H9 (cell line): ENCODE data around the gene CADM1. TPM values are rescaled to one million over a fixed set of nuclear protein-coding genes. Genes with fewer than 3 reads are reported as not detected.

Experiments used
- DNase-seq: peaks from one replicate; pipeline ENCODE4 v3.0.0-alpha.2; 2017
- H2AFZ ChIP-seq: one replicate; pipeline ENCODE4 v1.6.1; 2013; ENCODE audit warnings: mild to moderate bottlenecking, low read length, control low read depth, moderate library complexity
- H2AK5ac ChIP-seq: 2 replicates; pipeline ENCODE4 v1.6.1; 2013; ENCODE audit warnings: low read length, control low read depth, mixed read lengths; ENCODE audit not compliant: insufficient read length
- H2BK120ac ChIP-seq: one replicate; pipeline ENCODE4 v1.6.1; 2013; ENCODE audit warnings: low read depth, mild to moderate bottlenecking, low read length, control low read depth, inconsistent platforms; ENCODE audit not compliant: poor library complexity, severe bottlenecking
- H2BK12ac ChIP-seq: 2 replicates; pipeline ENCODE4 v1.6.1; 2013; ENCODE audit warnings: low read length, control low read depth, mixed read lengths, low read depth; ENCODE audit not compliant: insufficient read length
- H2BK15ac ChIP-seq: 2 replicates; pipeline ENCODE4 v1.6.1; 2013; ENCODE audit warnings: low read depth, low read length, control low read depth
- H2BK20ac ChIP-seq: one replicate; pipeline ENCODE4 v1.6.1; 2013; ENCODE audit warnings: low read depth, mild to moderate bottlenecking, low read length, control low read depth, inconsistent platforms; ENCODE audit not compliant: poor library complexity, severe bottlenecking
- H2BK5ac ChIP-seq: 2 replicates; pipeline ENCODE4 v1.6.1; 2013; ENCODE audit warnings: low read length, control low read depth, mixed read lengths; ENCODE audit not compliant: insufficient read length
- H3K14ac ChIP-seq: 2 replicates; pipeline ENCODE4 v1.6.1; 2013; ENCODE audit warnings: low read length, control low read depth; ENCODE audit not compliant: insufficient read depth
- H3K18ac ChIP-seq: 2 replicates; pipeline ENCODE4 v1.6.1; 2013; ENCODE audit warnings: low read depth, mild to moderate bottlenecking, mixed read lengths, low read length, control low read depth; ENCODE audit not compliant: insufficient read length
- H3K23ac ChIP-seq: 2 replicates; pipeline ENCODE4 v1.6.1; 2013; ENCODE audit warnings: low read length, control low read depth, mixed read lengths, low read depth; ENCODE audit not compliant: insufficient read length
- H3K23me2 ChIP-seq: 2 replicates; pipeline ENCODE4 v1.6.1; 2013; ENCODE audit warnings: low read depth, mild to moderate bottlenecking, mixed read lengths, low read length, control low read depth; ENCODE audit not compliant: insufficient read length, poor library complexity, severe bottlenecking
- H3K27ac ChIP-seq: 2 replicates; pipeline ENCODE4 v1.5.1; 2013; ENCODE audit warnings: low read length, control low read depth, mixed read lengths, low read depth; ENCODE audit not compliant: insufficient read length
- H3K27me3 ChIP-seq: 2 replicates; pipeline ENCODE4 v1.6.1; 2013; ENCODE audit warnings: low read length, control low read depth, inconsistent platforms; ENCODE audit not compliant: insufficient read depth
- H3K4ac ChIP-seq: 2 replicates; pipeline ENCODE4 v1.6.1; 2013; ENCODE audit warnings: low read depth, mild to moderate bottlenecking, control low read depth, inconsistent platforms, low read length, moderate library complexity
- H3K4me1 ChIP-seq: 2 replicates; pipeline ENCODE4 v1.6.1; 2013; ENCODE audit warnings: low read length, control low read depth, inconsistent platforms; ENCODE audit not compliant: insufficient read depth
- H3K4me2 ChIP-seq: 2 replicates; pipeline ENCODE4 v1.6.1; 2013; ENCODE audit warnings: low read length, control low read depth, mixed read lengths; ENCODE audit not compliant: insufficient read length, insufficient read depth
- H3K56ac ChIP-seq: 2 replicates; pipeline ENCODE4 v1.6.1; 2013; ENCODE audit warnings: low read depth, mild to moderate bottlenecking, mixed read lengths, low read length, control low read depth; ENCODE audit not compliant: insufficient read length
- H3K79me1 ChIP-seq: 2 replicates; pipeline ENCODE4 v1.6.1; 2013; ENCODE audit warnings: low read depth, mild to moderate bottlenecking, moderate library complexity, low read length, control low read depth, inconsistent platforms; ENCODE audit not compliant: insufficient read depth, poor library complexity, severe bottlenecking
- H3K79me2 ChIP-seq: 2 replicates; pipeline ENCODE4 v1.6.1; 2013; ENCODE audit warnings: low read length, control low read depth, inconsistent platforms; ENCODE audit not compliant: insufficient read depth
- H3K9ac ChIP-seq: 2 replicates; pipeline ENCODE4 v1.6.1; 2013; ENCODE audit warnings: low read length, control low read depth, mixed read lengths; ENCODE audit not compliant: insufficient read length; ENCODE audit errors: extremely low read depth
- H3K9me3 ChIP-seq: one replicate; pipeline ENCODE4 v1.6.1; 2013; ENCODE audit warnings: low read depth, low read length, inconsistent platforms; ENCODE audit not compliant: control insufficient read depth
- H3T11ph ChIP-seq: one replicate; pipeline ENCODE4 v1.6.1; 2013; ENCODE audit warnings: mild to moderate bottlenecking, low read length, control low read depth, inconsistent platforms
- H4K20me1 ChIP-seq: one replicate; pipeline ENCODE4 v1.6.1; 2013; ENCODE audit not compliant: control insufficient read depth, insufficient read length, insufficient read depth
- H4K5ac ChIP-seq: 2 replicates; pipeline ENCODE4 v1.6.1; 2013; ENCODE audit warnings: low read depth, mild to moderate bottlenecking, mixed read lengths, low read length, control low read depth; ENCODE audit not compliant: insufficient read length
- H4K8ac ChIP-seq: replicated peaks from 2 replicates; pipeline ENCODE4 v1.6.1; 2013; ENCODE audit warnings: low read length, control low read depth, mixed read lengths, low read depth; ENCODE audit not compliant: insufficient read length
- H4K91ac ChIP-seq: 2 replicates; pipeline ENCODE4 v1.6.1; 2013; ENCODE audit warnings: low read depth, mild to moderate bottlenecking, moderate library complexity, mixed read lengths, low read length, control low read depth; ENCODE audit not compliant: insufficient read length
- H3K27ac Mint-ChIP-seq, 3 experiments: 2 replicates in 2 of 3; 3 replicates in 1 of 3; pipeline ENCODE4 v1.8.0; 2020 to 2021; ENCODE audit warnings: mixed read lengths in 3 of 3, mild to moderate bottlenecking in 1 of 3, moderate library complexity in 1 of 3
- H3K27me3 Mint-ChIP-seq: 2 replicates; pipeline ENCODE4 v1.8.0; 2021; ENCODE audit warnings: low read depth, mild to moderate bottlenecking, moderate library complexity, mixed read lengths
- H3K36me3 Mint-ChIP-seq, 3 experiments: 2 replicates in 2 of 3; 3 replicates in 1 of 3; pipeline ENCODE4 v1.8.0; 2020 to 2021; ENCODE audit warnings: low read depth in 3 of 3, mixed read lengths in 3 of 3; ENCODE audit not compliant: insufficient read depth in 1 of 3
- H3K4me1 Mint-ChIP-seq, 2 experiments: 2 replicates each; pipeline ENCODE4 v1.8.0; 2020; ENCODE audit warnings: mixed read lengths in 2 of 2
- H3K4me3 Mint-ChIP-seq, 2 experiments: 2 replicates in 1 of 2; 3 replicates in 1 of 2; pipeline ENCODE4 v1.8.0; 2020 to 2021; ENCODE audit warnings: mild to moderate bottlenecking in 2 of 2, mixed read lengths in 2 of 2, moderate library complexity in 1 of 2
- H3K9me3 Mint-ChIP-seq, 2 experiments: 2 replicates in 1 of 2; 3 replicates in 1 of 2; pipeline ENCODE4 v1.8.0; 2020; ENCODE audit warnings: mild to moderate bottlenecking in 2 of 2, mixed read lengths in 2 of 2, moderate library complexity in 1 of 2
- CTCF ChIP-seq: fragments of 200-600 bp; sonication (generic); conservative IDR thresholded peaks from 3 replicates; pipeline ENCODE4 v1.8.0; 2021; ENCODE audit warnings: antibody characterized with exemption, mild to moderate bottlenecking
- WGBS: extraction: QIAGEN DNeasy Blood & Tissue Kit; methylation state at CpG from one replicate; pipeline ENCODE4 v1.1.7; 2013; ENCODE audit warnings: missing lambda C conversion rate, low lambda C conversion rate, mixed read lengths; ENCODE audit not compliant: insufficient read length; ENCODE audit errors: extremely low coverage; 5-methylcytosine and 5-hydroxymethylcytosine counted together
- total RNA-seq: library from RNA; stranded (reverse); gene quantifications from 2 replicates; pipeline ENCODE4 v1.2.1, GENCODE V29; 2021

The CADM1 gene
- total RNA-seq, 1 experiment from 2014 or later = 11.9 TPM

GRCh38 chr11:115303929-115304531, 200.2 kb downstream of the CADM1 start:
- Mint-ChIP-seq H3K27me3 (no peaks in the 10 kb centered on the region), H3K9me3 (no peaks in the 10 kb centered on the region), H3K4me1 (0 out of 4 replicates have a peak, but pooled peaks cover 4% of the 10 kb centered on the region in 2 experiments), H3K27ac (no peak overlapping the region), H3K4me3 (no peak overlapping the region), H3K36me3 (no peaks in the 10 kb centered on the region)
- no peak overlapping the region for H2AFZ ChIP-seq
- no peaks in the 10 kb centered on the region for H3K27me3 ChIP-seq
- no peaks in the 10 kb centered on the region for H3K79me2 ChIP-seq
- H3K23ac ChIP-seq = no peak overlapping the region
- H2BK20ac ChIP-seq = no peak overlapping the region
- no peak overlapping the region for H3T11ph ChIP-seq
- H3K79me1 ChIP-seq = no peaks in the 10 kb centered on the region
- H4K8ac ChIP-seq = no peak overlapping the region
- H3K4me1 ChIP-seq = no peaks in the 10 kb centered on the region
- no peak overlapping the region for H3K9ac ChIP-seq
- no peak for TF ChIP-seq CTCF
- H2AK5ac ChIP-seq = no peak overlapping the region
- H3K18ac ChIP-seq = no peak overlapping the region
- H3K23me2 ChIP-seq = no peaks in the 10 kb centered on the region
- DNase-seq = no peak
- no peak overlapping the region for H4K5ac ChIP-seq
- no peak overlapping the region for H3K56ac ChIP-seq
- H2BK120ac ChIP-seq = no peak overlapping the region
- H2BK15ac ChIP-seq = no peak overlapping the region
- no peak overlapping the region for H2BK5ac ChIP-seq
- no peak overlapping the region for H3K14ac ChIP-seq
- H3K4me2 ChIP-seq = no peak overlapping the region
- no peaks in the 10 kb centered on the region for H4K20me1 ChIP-seq
- no peak overlapping the region for H2BK12ac ChIP-seq
- H4K91ac ChIP-seq = no peak overlapping the region
- no peak overlapping the region for H3K27ac ChIP-seq
- no CpG with 5 or more reads among the region's 2 CpGs for WGBS
- H3K4ac ChIP-seq = no peak overlapping the region
- H3K9me3 ChIP-seq = no peaks in the 10 kb centered on the region
